GM19099 (cell line): Measurements from ENCODE around the gene UNC80.

Experiments used
- POLR2A ChIP-seq: IDR thresholded peaks from 3 replicates; pipeline ENCODE4 v1.6.1; 2011; ENCODE audit warnings: low read depth; ENCODE audit not compliant: insufficient read length; ENCODE audit errors: extremely low read depth

Gene UNC80

GRCh38 chr2:209790066-209790728 is 18.6 kb downstream of the UNC80 start:
- no peak for TF ChIP-seq POLR2A

GRCh38 chr2:209791151-209791550 is 19.5 kb downstream of the UNC80 start:
- no peak for TF ChIP-seq POLR2A

- no peak for TF ChIP-seq POLR2A
These were observed 33.7 kb downstream of the UNC80 start for GRCh38 chr2:209805351-209805750.

GRCh38 chr2:209806318-209806717 is 34.7 kb downstream of the UNC80 start:
- no peak for TF ChIP-seq POLR2A

GRCh38 chr2:209808521-209808920 is 36.9 kb downstream of the UNC80 start:
- no peak for TF ChIP-seq POLR2A

GRCh38 chr2:209809256-209809655 is 37.6 kb downstream of the UNC80 start:
- no peak for TF ChIP-seq POLR2A

- TF ChIP-seq POLR2A: no peak
These were observed 46.2 kb downstream of the UNC80 start for GRCh38 chr2:209817844-209818271.

- no peak for TF ChIP-seq POLR2A
These were observed 47.3 kb downstream of the UNC80 start for GRCh38 chr2:209818939-209819338.

GRCh38 chr2:209821806-209822205 is 50.2 kb downstream of the UNC80 start:
- TF ChIP-seq POLR2A: no peak

- no peak for TF ChIP-seq POLR2A
These were observed 51.9 kb downstream of the UNC80 start for GRCh38 chr2:209823484-209823883.

GRCh38 chr2:209824391-209824790 is 52.8 kb downstream of the UNC80 start:
- no peak for TF ChIP-seq POLR2A

- no peak for TF ChIP-seq POLR2A
These were observed 59.3 kb downstream of the UNC80 start for GRCh38 chr2:209830722-209831465.

- TF ChIP-seq POLR2A: no peak
These were observed 63.1 kb downstream of the UNC80 start for GRCh38 chr2:209834767-209835166.

- no peak for TF ChIP-seq POLR2A
These were observed 68.8 kb downstream of the UNC80 start for GRCh38 chr2:209840434-209840833.

GRCh38 chr2:209845666-209846065 is 74.0 kb downstream of the UNC80 start:
- TF ChIP-seq POLR2A: no peak

- no peak for TF ChIP-seq POLR2A
These were observed 93.2 kb downstream of the UNC80 start for GRCh38 chr2:209864716-209865295.
